Tibial nerve (tissue), 4 donors: ENCODE data around the gene TWNK. TPM values are rescaled to one million over a fixed set of nuclear protein-coding genes. Genes with fewer than 3 reads are reported as not detected.

Experiments used
- DNase-seq, 2 donors: peaks; one replicate each; pipeline ENCODE4 v3.0.0-alpha.2; 2019; ENCODE audit warnings: low spot score in 2 of 2
- H3K27ac ChIP-seq, 4 donors: fragments of 200-600 bp; sonication (generic) in 3 of 4; one replicate each; pipeline ENCODE4 v1.5.1; 2017 to 2019; ENCODE audit warnings: mild to moderate bottlenecking in 1 of 4
- H3K27me3 ChIP-seq, 2 donors: fragments of 200-600 bp; sonication (generic) in 1 of 2; one replicate each; pipeline versions ENCODE4 v1.5.1 to v1.6.0; 2017 to 2019
- H3K36me3 ChIP-seq, 3 donors: fragments of 200-600 bp; sonication (generic); one replicate each; pipeline ENCODE4 v1.5.1; 2018 to 2019
- H3K4me1 ChIP-seq, 4 donors: fragments of 200-600 bp; sonication (generic) in 3 of 4; one replicate each; pipeline ENCODE4 v1.5.1; 2017 to 2019
- H3K4me3 ChIP-seq, 4 donors: fragments of 200-600 bp; sonication (generic) in 3 of 4; one replicate each; pipeline ENCODE4 v1.5.1; 2017 to 2019; ENCODE audit warnings: mild to moderate bottlenecking in 1 of 4, moderate library complexity in 1 of 4
- H3K9me3 ChIP-seq, 4 donors: fragments of 200-600 bp; sonication (generic) in 3 of 4; one replicate each; pipeline ENCODE4 v1.5.1; 2017 to 2019
- EP300 ChIP-seq, 2 donors: sonication (generic); formaldehyde crosslinking; IDR thresholded peaks; one replicate each; pipeline ENCODE4 v1.6.1; 2017; ENCODE audit warnings: antibody characterized with exemption in 2 of 2, mild to moderate bottlenecking in 1 of 2
- POLR2A ChIP-seq, 2 donors: fragments of 450-650 bp; IDR thresholded peaks; one replicate each; pipeline ENCODE4 v1.6.1; 2017; ENCODE audit warnings: antibody characterized with exemption in 2 of 2, mild to moderate bottlenecking in 2 of 2, moderate library complexity in 2 of 2
- WGBS, 2 donors: methylation state at CpG; one replicate each; pipeline ENCODE4 v1.1.5; 2018; 5-methylcytosine and 5-hydroxymethylcytosine counted together
- total RNA-seq, 4 donors: library from RNA; depleted of rRNA; stranded (reverse); fragments of >200 nt; gene quantifications; one replicate each; pipeline ENCODE4 v1.1.0, GENCODE V29; 2016
- TF ChIP-seq, protein P1 (sequence below), 5 experiments: fragments of 200-600 bp in 3 of 5; fragments of 450-650 bp in 2 of 5; sonication (generic) in 3 of 5; IDR thresholded peaks; one replicate each; pipeline ENCODE4 v1.5.1; 2016 to 2019; ENCODE audit warnings: antibody characterized with exemption in 5 of 5, mild to moderate bottlenecking in 3 of 5, moderate library complexity in 2 of 5

Gene TWNK
- total RNA-seq, 4 donors from 2014 or later: 5.0 to 11.4 (median 6.6) TPM

DNA sequence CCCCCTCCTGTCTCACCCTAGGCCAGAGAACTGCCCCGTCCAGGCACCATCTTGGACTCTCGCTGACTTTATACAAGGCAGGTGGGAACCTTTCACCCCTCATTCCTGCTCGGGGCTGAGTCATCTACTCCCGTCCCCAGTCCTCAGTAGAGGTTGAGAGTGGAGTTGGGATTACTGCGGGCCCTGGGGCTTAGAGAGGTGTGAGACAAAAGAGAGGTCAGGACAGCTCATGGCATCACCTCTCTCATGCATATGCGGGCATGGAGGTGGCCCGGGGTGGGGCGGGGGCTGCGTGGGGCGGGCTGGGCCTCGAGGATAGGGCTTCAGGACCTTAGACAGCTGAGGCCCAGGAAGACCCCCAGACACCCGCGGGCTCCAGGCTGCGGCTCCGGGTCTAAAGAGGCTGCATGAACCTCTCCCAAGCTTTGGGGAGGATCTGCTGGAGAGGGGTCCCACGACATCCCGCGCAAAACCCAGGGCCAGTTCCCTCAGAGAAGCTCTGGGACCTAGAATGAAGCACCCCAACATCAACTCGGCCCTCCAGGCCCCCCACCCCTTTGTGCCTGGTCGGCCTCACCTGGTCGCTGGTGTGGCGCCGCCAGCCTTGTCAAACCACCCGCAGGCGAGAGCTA lies 43.3 kb downstream of the TWNK start:
- 10 to 29% methylated on average over 9 to 21 of the region's 25 CpGs for WGBS, 2 donors
- Histone ChIP-seq H3K27ac (peak overlapping the region in 3 of 4 donors; percentile 99), H3K9me3 (no peaks in the 10 kb centered on the region), H3K36me3 (peaks cover 0 to 12% (median 7%) of the 10 kb centered on the region in 3 donors), H3K27me3 (no peaks in the 10 kb centered on the region), H3K4me3 (peak overlapping the region; percentile 69 to 86 (median 80)), H3K4me1 (peaks cover 0 to 37% (median 21%) of the 10 kb centered on the region in 4 donors)
- TF ChIP-seq POLR2A (IDR thresholded peaks at IDR 0.05) (no peak), EP300 (IDR thresholded peaks at IDR 0.05) (no peak)
- TF ChIP-seq, protein P1, sequence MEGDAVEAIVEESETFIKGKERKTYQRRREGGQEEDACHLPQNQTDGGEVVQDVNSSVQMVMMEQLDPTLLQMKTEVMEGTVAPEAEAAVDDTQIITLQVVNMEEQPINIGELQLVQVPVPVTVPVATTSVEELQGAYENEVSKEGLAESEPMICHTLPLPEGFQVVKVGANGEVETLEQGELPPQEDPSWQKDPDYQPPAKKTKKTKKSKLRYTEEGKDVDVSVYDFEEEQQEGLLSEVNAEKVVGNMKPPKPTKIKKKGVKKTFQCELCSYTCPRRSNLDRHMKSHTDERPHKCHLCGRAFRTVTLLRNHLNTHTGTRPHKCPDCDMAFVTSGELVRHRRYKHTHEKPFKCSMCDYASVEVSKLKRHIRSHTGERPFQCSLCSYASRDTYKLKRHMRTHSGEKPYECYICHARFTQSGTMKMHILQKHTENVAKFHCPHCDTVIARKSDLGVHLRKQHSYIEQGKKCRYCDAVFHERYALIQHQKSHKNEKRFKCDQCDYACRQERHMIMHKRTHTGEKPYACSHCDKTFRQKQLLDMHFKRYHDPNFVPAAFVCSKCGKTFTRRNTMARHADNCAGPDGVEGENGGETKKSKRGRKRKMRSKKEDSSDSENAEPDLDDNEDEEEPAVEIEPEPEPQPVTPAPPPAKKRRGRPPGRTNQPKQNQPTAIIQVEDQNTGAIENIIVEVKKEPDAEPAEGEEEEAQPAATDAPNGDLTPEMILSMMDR (IDR thresholded peaks at IDR 0.05): no peak
- no peak for DNase-seq

DNA sequence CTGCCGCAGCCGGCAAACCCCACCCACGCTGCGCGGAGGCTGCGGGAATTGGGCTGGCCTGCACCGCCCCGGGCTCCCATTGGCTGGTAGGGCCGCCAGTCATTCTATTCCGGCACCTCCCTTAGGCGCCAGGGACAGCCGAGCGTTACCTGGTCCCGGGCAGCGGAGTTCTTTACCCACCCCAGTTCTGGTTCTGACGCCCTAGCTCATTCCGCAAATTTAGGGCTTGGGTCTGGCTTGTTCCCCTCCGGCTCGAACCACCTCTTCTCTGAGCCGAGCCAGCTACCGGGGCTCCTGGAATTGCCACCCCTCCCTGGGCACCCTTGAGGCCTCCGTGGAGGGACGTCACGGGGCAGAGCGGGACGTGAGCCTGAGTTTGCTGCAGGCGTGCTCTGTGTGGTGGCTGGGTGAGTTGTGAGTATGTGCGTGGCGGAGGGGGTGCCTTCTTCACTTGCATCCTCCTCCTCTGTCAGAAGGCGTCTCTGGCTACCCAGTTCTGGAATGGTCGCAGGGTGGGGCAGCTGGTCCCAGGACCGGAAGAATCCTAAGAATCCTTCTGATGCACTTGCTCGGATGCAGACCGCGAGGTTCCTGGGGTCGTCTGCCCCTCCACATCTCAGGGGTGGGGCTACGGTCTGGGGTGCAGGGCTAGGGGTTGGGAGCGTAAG lies 43.9 kb downstream of the TWNK start, which contains the start of the genes PDZD7 and SFXN3:
Gene PDZD7, minus strand, starts transcription at position 2 of the 668 bp plus-strand sequence. CDS start 910 bp downstream, outside the sequence.
Gene SFXN3, plus strand, starts transcription at position 107 of the 668 bp plus-strand sequence. CDS start 3,461 bp downstream, outside the sequence.
- TF ChIP-seq, protein P1 (IDR thresholded peaks at IDR 0.05): peak in 2 of 5 experiments; percentile 34 to 39
- TF ChIP-seq EP300 (IDR thresholded peaks at IDR 0.05) (peak in 1 of 2 donors; percentile 97), POLR2A (IDR thresholded peaks at IDR 0.05) (peak; percentile 85 to 97)
- H3K27me3 ChIP-seq: no peaks in the 10 kb centered on the region
- no peaks in the 10 kb centered on the region for H3K9me3 ChIP-seq
- H3K4me3 ChIP-seq: peak within 1 kb of the TSS; percentile 69 to 86 (median 80)
- peak within 1 kb of the TSS; percentile 98 to 99 (median 99) for H3K27ac ChIP-seq
- H3K36me3 ChIP-seq: peaks cover 0 to 18% (median 11%) of the 10 kb centered on the region in 3 donors
- WGBS, 2 donors: 0 to 1% methylated on average over 18 to 29 of the region's 38 CpGs
- peak; percentile 94 to 95 for DNase-seq
- peaks cover 0 to 37% (median 21%) of the 10 kb centered on the region in 4 donors for H3K4me1 ChIP-seq

DNA sequence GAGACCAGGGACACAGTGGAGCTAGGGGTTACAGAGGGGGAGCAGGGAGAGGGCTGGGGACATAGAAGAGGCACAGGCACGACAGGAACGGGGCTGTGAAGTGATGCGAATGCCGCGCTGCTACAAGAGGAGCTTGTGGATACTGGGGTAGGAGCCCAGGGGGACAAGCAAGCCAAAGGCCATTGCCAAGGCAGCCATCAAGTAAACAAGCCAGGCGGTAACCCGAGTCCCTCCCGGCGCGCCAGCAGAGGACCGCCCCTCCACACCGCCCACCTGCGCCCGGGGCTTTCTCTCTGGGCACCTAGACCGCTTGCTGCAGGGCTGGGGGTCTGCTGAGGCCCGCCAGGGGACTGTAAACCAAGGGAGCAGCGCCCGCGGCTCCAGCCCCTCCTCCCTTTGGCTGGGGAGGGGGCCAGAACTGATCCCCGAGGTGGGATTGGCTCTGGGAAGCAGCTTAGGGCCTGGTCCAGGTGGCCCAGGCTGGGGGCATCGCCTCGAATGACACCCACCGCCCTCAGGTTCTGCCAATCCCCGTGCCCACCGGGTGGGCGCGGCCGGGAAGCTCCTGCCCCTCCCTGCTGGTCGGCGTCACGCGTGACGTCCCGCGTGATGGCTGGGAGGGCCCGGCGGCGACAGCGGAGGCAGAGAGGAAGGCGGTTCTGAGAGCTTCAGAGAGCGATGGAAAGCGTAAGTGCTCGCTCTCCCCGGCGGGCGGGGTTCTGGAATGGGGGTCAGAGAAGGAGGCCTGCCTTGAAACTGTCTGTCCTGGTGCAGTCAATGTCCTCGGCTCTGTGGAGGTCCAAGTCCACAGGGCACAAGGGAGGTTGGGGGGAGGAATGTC lies 44.7 kb downstream of the TWNK start:
- Histone ChIP-seq H3K27me3 (no peaks in the 10 kb centered on the region), H3K4me1 (peaks cover 0 to 37% (median 21%) of the 10 kb centered on the region in 4 donors), H3K36me3 (peaks cover 2 to 26% (median 18%) of the 10 kb centered on the region in 3 donors), H3K4me3 (peak overlapping the region; percentile 69 to 86 (median 80)), H3K27ac (peak overlapping the region; percentile 98 to 99 (median 99)), H3K9me3 (no peaks in the 10 kb centered on the region)
- DNase-seq: peak; percentile 71 to 73
- TF ChIP-seq, protein P1 (IDR thresholded peaks at IDR 0.05): peak in 2 of 5 experiments; percentile 34 to 36
- TF ChIP-seq EP300 (IDR thresholded peaks at IDR 0.05): peak in 1 of 2 donors; percentile 95
- peak; percentile 42 to 88 for TF ChIP-seq POLR2A (IDR thresholded peaks at IDR 0.05)
- WGBS, 2 donors: 0 to 1% methylated on average over 15 to 46 of the region's 47 CpGs

DNA sequence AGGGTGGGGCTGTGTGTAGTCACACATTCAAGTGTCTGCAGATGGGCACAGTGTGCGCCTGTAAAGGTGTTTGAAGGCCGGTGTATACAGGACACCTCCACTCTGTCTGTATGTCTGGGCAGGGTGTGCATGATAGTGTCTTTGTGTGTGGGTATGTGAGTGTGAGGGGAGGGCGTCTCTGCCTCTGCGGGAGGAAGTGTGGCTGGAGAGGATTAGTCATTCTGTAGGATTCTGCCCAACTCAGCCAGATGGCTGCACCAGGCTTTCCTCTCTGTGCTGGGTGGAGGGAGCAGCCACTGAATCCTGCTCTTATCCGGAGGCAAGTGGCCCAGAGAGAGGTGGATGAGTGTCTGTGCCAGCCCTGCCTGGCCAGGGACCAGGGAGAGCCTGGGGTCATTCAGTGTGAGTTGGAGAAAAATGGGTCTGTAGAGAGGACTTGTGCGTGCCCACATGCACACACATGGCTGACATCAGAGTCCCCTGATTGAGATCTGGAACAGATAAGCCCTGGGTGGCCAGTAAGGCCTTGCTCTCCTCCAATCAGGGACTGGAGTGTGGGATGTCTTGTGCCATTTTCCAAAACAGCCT lies 45.4 kb downstream of the TWNK start:
- H3K9me3 ChIP-seq: no peaks in the 10 kb centered on the region
- peak overlapping the region; percentile 69 to 86 (median 80) for H3K4me3 ChIP-seq
- no peaks in the 10 kb centered on the region for H3K27me3 ChIP-seq
- TF ChIP-seq EP300 (IDR thresholded peaks at IDR 0.05) (no peak), POLR2A (IDR thresholded peaks at IDR 0.05) (no peak)
- TF ChIP-seq, protein P1 (IDR thresholded peaks at IDR 0.05): no peak
- H3K27ac ChIP-seq: peak overlapping the region; percentile 98 to 99 (median 99)
- 2 to 4% methylated on average over 6 of the region's 6 CpGs for WGBS, 2 donors
- DNase-seq: peak in 1 of 2 donors; percentile 65
- peaks cover 3 to 33% (median 25%) of the 10 kb centered on the region in 3 donors for H3K36me3 ChIP-seq
- H3K4me1 ChIP-seq: peaks cover 0 to 37% (median 21%) of the 10 kb centered on the region in 4 donors
